ENCODE data around the gene CNOT3.
"Not testable (repeated sequence)": the region's sequence is repeated elsewhere in the genome, so short reads cannot be mapped to it uniquely, and the experiment has no call there.

The CNOT3 gene

GRCh38 chr19:54137699-54138488 is at the start of gene CNOT3:
TSS of gene CNOT3 (plus strand) at chr19:54137762. CDS start at chr19:54142979, 5,217 bp downstream.
- no peak for DNase-seq

GRCh38 chr19:54094426-54095000 is 43.0 kb upstream of the CNOT3 start:
- DNase-seq: no peak

- no peak for DNase-seq
Observed at GRCh38 chr19:54095136-54095858, 42.3 kb upstream of the CNOT3 start.

GRCh38 chr19:54095859-54096616 is 41.5 kb upstream of the CNOT3 start:
- DNase-seq: peak; percentile 29

GRCh38 chr19:54096617-54097106 is 40.9 kb upstream of the CNOT3 start:
- DNase-seq: peak; percentile 59

GRCh38 chr19:54099190-54099902 is 38.2 kb upstream of the CNOT3 start:
- DNase-seq: no peak

- not testable (repeated sequence) for DNase-seq
Observed at GRCh38 chr19:54099903-54100255, 37.7 kb upstream of the CNOT3 start.

- DNase-seq: no peak
Observed at GRCh38 chr19:54100561-54100960, 37.0 kb upstream of the CNOT3 start, which contains the start of gene OSCAR. TSS of gene OSCAR (minus strand) at chr19:54100803. CDS start at chr19:54100792, 11 bp downstream.

GRCh38 chr19:54102421-54103169 is 35.0 kb upstream of the CNOT3 start, which contains the start of gene NDUFA3:
TSS of gene NDUFA3 (plus strand) at chr19:54102855. CDS start at chr19:54102879, 24 bp downstream.
- peak; percentile 99 for DNase-seq

- DNase-seq: no peak
Observed at GRCh38 chr19:54104998-54105715, 32.4 kb upstream of the CNOT3 start.

- DNase-seq: no peak
Observed at GRCh38 chr19:54105796-54106195, 31.8 kb upstream of the CNOT3 start.

- no peak for DNase-seq
Observed at GRCh38 chr19:54106716-54107115, 30.8 kb upstream of the CNOT3 start.

- DNase-seq: no peak
Observed at GRCh38 chr19:54107876-54108490, 29.6 kb upstream of the CNOT3 start.

GRCh38 chr19:54108496-54108895 is 29.1 kb upstream of the CNOT3 start:
- no peak for DNase-seq

- no peak for DNase-seq
Observed at GRCh38 chr19:54109651-54110050, 27.9 kb upstream of the CNOT3 start.

- no peak for DNase-seq
Observed at GRCh38 chr19:54114340-54115108, 23.0 kb upstream of the CNOT3 start.

- peak; percentile 98 for DNase-seq
Observed at GRCh38 chr19:54115109-54116063, 22.2 kb upstream of the CNOT3 start, which contains the start of the genes PRPF31 and TFPT. TSS of gene PRPF31 (plus strand) at chr19:54115754. CDS start at chr19:54118279, 2,525 bp downstream. TSS of gene TFPT (minus strand) at chr19:54115657. CDS start at chr19:54115269, 388 bp downstream.

- DNase-seq: no peak
Observed at GRCh38 chr19:54121259-54121658, 16.3 kb upstream of the CNOT3 start.
